Measurements from ENCODE around the gene CYP8B1.
A peak's percentile ranks its signal among the peaks of the same experiment; 100 is the strongest.

CYP8B1 gene

GRCh38 chr3:42851228-42851834 is 24.3 kb downstream of the CYP8B1 start:
- FAIRE-seq = no peak

- FAIRE-seq = no peak
These were observed 25.4 kb downstream of the CYP8B1 start for GRCh38 chr3:42850263-42850662.

- no peak for FAIRE-seq
These were observed 26.7 kb downstream of the CYP8B1 start for GRCh38 chr3:42849017-42849416.

- no peak for FAIRE-seq
These were observed 27.9 kb downstream of the CYP8B1 start for GRCh38 chr3:42847731-42848130.

- no peak for FAIRE-seq
These were observed 28.8 kb downstream of the CYP8B1 start for GRCh38 chr3:42846685-42847522.

GRCh38 chr3:42844815-42845214 is 30.9 kb downstream of the CYP8B1 start:
- no peak for FAIRE-seq

- FAIRE-seq = no peak
These were observed 31.3 kb downstream of the CYP8B1 start for GRCh38 chr3:42844412-42844713.

- no peak for FAIRE-seq
These were observed 31.8 kb downstream of the CYP8B1 start for GRCh38 chr3:42843713-42844411.

- FAIRE-seq = no peak
These were observed 34.3 kb downstream of the CYP8B1 start for GRCh38 chr3:42841332-42841731.

- peak; percentile 96 for FAIRE-seq
These were observed 36.1 kb downstream of the CYP8B1 start for GRCh38 chr3:42839616-42840015.

- FAIRE-seq = no peak
These were observed 37.1 kb downstream of the CYP8B1 start for GRCh38 chr3:42838571-42838970.

- FAIRE-seq = no peak
These were observed 39.2 kb downstream of the CYP8B1 start for GRCh38 chr3:42836150-42837123.

GRCh38 chr3:42831321-42831713 is 44.4 kb downstream of the CYP8B1 start:
- no peak for FAIRE-seq

- no peak for FAIRE-seq
These were observed 45.0 kb downstream of the CYP8B1 start for GRCh38 chr3:42830437-42831320.

- FAIRE-seq = no peak
These were observed 45.8 kb downstream of the CYP8B1 start for GRCh38 chr3:42829628-42830436.

GRCh38 chr3:42829083-42829627 is 46.5 kb downstream of the CYP8B1 start:
- FAIRE-seq = no peak

GRCh38 chr3:42827654-42828053 is 48.0 kb downstream of the CYP8B1 start:
- no peak for FAIRE-seq

GRCh38 chr3:42827023-42827422 is 48.7 kb downstream of the CYP8B1 start:
- FAIRE-seq = no peak

GRCh38 chr3:42826141-42826540 is 49.5 kb downstream of the CYP8B1 start:
- FAIRE-seq = no peak

GRCh38 chr3:42823351-42823750 is 52.3 kb downstream of the CYP8B1 start:
- FAIRE-seq = no peak

- FAIRE-seq = no peak
These were observed 52.9 kb downstream of the CYP8B1 start for GRCh38 chr3:42822828-42823227.

Data from islet of Langerhans (tissue), 1 donor.